Left cardiac atrium (tissue), 4 donors: ENCODE measurements around the gene NABP1. TPM values are rescaled to one million over a fixed set of nuclear protein-coding genes. Genes with fewer than 3 reads are reported as not detected.

ENCODE experiments used
- ATAC-seq, 2 donors: fragments of 200-7000 bp; cut with Tn5 transposase; one replicate each; pipeline ENCODE4 v1.9.1; 2020; ENCODE audit warnings: mild to moderate bottlenecking in 2 of 2, moderate library complexity in 2 of 2
- DNase-seq: peaks from one replicate; pipeline ENCODE4 v3.0.0-alpha.2; 2020
- intact Hi-C, 2 donors: fragments of 100-400 bp; cut with DNase I; formaldehyde crosslinking; loops; one replicate each; pipeline versions ENCODE4 v1.14.1 to v1.15.1; 2022 to 2023
- total RNA-seq, 2 donors: library from RNA; stranded (reverse); fragmentation: NEBNext Ultra II Directional; extraction: Animal tissue kit (Norgen Biotek cat#: 25700); gene quantifications; one replicate each; pipeline ENCODE4 v1.2.1, GENCODE V29; 2021
- donor health status: DM: no; HTN: yes; CAD: no.
- donor health status: DM: no; HTN: yes; CAD: no; lungs with severe emphysema.
- donor health status: DM: yes; HTN: yes; CAD: no.
- donor health status: Dilated cardiomyopathy.

Gene NABP1
- total RNA-seq, 2 donors from 2014 or later: 16.2 to 19.8 TPM

DNA sequence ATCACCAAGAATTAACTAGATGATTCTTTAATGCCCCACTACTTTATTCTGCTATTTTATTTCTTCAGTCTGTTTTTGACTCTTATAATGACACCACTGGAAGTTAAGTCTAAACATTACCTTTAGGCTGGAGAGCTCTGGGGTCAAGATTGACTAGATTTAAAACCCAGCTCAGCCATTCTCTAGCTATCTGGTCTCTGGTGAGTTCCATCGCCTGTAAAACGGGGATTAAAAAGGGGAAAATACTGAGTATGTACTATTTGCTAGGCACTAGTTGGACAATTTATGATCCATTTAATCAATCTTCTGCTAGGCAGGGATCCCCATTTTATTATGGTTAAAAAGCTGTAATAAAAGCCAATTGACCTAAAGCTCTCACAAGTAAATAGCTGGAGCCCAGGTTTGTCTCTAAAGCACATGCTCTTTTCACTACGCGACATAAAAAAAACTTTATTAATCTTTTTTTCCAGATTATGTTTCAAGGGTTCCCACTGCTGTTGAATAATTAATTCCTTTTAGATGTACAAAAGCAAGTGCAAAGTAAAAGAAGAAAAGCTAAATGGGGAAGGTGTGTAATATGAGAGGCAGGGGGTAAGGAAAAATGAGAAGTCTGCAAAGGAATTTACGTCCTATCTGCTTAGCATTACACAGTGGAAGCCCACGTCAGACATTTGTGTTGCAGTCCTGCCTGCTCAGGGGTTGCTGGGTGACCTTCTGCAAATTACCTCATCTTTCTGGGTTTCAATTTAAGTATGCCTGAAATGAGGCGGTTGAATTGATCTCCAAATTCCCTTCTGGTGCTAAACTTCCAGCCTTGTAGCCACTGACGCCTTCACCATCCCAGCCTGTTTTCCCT, 918 bp upstream of the NABP1 start:
- DNase-seq: peak; percentile 32
- intact Hi-C loops: no loop called here
- ATAC-seq: peak; percentile 25 to 55

GRCh38 chr2:191678437-191679100, 633 bp downstream of the NABP1 start:
- ATAC-seq: peak; percentile 24 to 29

GRCh38 chr2:191679818-191680600, 2.1 kb downstream of the NABP1 start:
- DNase-seq (no peak), ATAC-seq (no peak)
- intact Hi-C loops: no loop called here

More at GRCh38 chr2:191678437-191679100, 633 bp downstream of the NABP1 start:
- intact Hi-C loops: no loop called here
- DNase-seq: peak; percentile 62

- ATAC-seq: no peak
- no peak for DNase-seq
- intact Hi-C loops: no loop called here
Observed at GRCh38 chr2:191680639-191681038, 2.7 kb downstream of the NABP1 start.

GRCh38 chr2:191682126-191682525, 4.2 kb downstream of the NABP1 start:
- DNase-seq: no peak
- intact Hi-C loops: no loop called here
- ATAC-seq: no peak

DNA sequence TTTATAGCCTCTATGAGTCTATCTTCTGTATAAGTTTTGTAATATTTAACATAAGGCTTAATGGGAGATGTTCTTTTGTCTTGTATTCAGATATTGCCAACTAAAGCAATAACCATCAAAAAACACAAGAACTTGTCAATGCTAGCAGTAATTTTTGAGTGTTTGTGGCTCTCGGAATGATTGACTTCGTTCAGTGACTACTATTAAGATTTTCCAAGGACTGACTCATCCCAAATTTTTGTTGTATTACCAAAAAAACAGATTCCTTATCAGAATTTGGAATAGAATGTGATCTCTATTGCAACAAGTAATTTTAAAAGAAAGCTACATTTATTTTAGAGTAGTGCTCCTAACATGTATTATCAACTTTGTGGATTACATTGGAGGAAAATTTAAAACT, 8.1 kb downstream of the NABP1 start:
- intact Hi-C loops: no loop called here
- DNase-seq (no peak), ATAC-seq (no peak)

DNA sequence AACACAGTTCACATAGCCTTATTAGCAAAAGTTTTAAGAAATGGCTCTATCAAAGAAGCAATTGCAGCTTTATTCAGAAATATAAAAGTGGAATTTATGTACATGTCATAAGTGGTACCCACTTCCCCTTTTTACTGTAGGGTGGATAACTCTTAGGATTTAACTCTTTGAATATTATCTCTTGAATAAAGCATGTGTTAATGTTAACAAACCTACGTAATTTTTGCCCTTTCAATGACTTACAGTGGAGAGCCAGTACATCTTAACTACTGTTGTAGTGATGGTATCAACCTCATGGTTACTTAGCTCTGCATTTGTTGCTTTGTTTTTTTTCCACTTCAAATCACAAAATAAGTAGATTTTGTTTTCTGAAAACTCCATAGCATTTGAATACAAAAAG, 8.8 kb downstream of the NABP1 start:
- intact Hi-C loops: no loop called here
- no peak for ATAC-seq
- no peak for DNase-seq

GRCh38 chr2:191687867-191688266, 9.9 kb downstream of the NABP1 start:
- intact Hi-C loops: no loop called here
- ATAC-seq (no peak), DNase-seq (no peak)

GRCh38 chr2:191688934-191689695, 11.2 kb downstream of the NABP1 start:
- intact Hi-C loops: no loop called here
- peak in 1 of 2 donors; percentile 55 for ATAC-seq
- no peak for DNase-seq

- ATAC-seq (no peak), DNase-seq (no peak)
- intact Hi-C loops: loop anchor here in 1 of 2 donors (5.0 kb wide), 1 partner anchor 123 kb away; no protein-coding TSS in a partner anchor
Observed at GRCh38 chr2:191690327-191690726, 12.4 kb downstream of the NABP1 start.

DNA sequence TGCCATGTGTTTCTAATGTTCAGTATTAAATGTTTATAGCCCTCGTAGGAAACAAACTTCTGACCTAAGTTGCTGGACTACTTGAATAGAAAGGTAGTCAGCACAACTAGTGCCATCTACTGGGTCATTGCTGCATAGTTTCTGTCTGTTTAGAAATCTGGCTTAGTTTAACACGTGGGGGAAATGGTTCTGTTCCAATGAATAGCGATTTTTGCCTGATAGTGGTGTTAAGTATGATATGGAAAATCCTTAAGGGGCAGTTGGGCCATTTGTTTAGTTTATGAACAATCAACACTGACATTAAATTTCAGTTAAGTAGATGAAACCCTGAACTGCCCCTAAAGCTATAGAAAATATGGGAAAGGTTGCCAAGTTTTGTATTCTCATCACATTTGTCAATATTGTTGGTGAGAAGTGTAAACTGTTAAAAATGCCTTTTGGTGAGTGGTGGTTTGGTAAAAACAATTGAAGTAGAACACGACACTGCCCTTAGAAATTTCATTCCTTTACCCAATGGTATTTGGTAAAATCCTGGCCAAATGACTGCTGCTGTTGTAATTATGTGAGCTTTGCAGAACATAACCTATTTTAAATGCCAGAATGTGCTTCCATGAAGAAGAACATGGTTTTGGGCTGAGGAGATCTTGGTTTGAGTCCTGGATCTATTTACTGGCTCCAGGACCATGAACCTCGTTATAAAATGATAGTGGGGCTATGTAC, 13.2 kb downstream of the NABP1 start:
- ATAC-seq: peak; percentile 56 to 77
- intact Hi-C loops: loop anchor here in 1 of 2 donors (5.0 kb wide), 1 partner anchor 124 kb away; no protein-coding TSS in a partner anchor
- DNase-seq: no peak

DNA sequence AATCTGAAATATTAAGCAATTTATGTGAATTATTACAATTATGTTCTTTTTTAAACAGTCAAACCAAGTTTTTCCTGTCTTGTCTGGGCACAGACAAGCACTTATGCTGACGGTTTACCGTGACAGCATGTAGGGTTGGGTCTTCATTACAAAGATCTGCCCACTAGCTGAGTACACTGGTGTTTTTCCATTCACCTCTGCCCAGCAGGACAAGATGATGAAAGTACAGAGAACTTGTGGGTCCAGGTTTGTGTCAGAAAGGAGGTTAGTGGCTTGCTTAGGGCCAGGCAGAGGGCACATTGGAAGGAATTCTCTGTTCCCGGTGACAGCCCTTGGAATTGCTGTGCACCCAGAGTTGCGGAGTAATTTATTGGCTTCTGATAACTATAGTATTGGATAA, 14.0 kb downstream of the NABP1 start:
- intact Hi-C loops: loop anchor here (2.0 to 5.0 kb wide), 2 partner anchors 123 to 125 kb away; no protein-coding TSS in a partner anchor
- no peak for ATAC-seq
- no peak for DNase-seq

DNA sequence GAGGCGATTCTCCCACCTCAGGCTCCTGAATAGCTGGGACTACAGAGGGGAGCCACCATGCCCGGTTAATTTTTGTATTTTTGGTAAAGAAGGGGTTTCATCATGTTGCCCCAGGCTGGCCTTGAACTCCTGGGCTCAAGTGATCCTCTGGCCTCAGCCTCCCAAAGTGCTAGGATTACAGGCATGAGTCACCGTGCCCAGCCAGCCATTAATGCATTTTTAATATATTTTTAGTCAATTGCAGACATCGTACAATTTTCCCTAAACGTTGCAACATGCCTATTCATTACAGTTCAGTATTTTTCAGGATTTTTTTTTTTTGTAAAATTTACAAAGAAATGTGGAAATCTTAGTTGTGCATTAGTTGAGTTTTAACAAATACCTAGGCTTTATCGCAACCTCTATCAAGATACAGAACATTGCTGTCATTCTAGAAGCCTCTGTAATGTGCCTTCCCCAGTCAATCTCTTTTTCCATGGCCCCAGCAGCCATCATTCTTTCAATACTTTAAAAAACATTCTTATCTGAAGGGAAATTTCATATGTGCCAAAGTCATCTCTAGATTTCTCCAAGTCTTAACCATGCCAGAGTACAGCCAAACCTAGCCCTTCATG, 14.7 kb downstream of the NABP1 start:
- no peak for DNase-seq
- intact Hi-C loops: loop anchor here (2.0 to 5.0 kb wide), 2 partner anchors 124 to 125 kb away; no protein-coding TSS in a partner anchor
- ATAC-seq: no peak

DNA sequence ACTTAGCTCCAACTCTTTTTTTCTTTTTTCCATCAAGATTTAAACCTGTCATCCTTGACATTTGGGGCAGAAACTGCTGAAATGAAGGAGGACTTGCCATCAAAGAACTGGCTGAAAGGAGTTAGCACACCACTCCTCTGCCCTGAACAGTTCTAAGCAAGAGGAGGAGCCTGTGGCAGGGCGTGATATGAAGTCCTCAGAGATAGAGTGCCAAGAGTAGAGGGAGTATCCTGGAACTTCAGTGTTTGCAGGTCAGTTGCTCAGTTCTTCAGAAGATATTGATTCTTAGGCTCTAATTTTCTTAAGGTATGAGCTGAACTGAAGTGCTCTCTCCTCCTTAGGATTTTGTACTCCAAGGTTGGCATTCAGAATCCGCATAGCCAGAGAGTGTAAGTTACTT, 15.2 kb downstream of the NABP1 start:
- DNase-seq (no peak), ATAC-seq (peak in 1 of 2 donors; percentile 54)
- intact Hi-C loops: loop anchor here (2.0 to 5.0 kb wide), 2 partner anchors 124 to 126 kb away; no protein-coding TSS in a partner anchor

DNA sequence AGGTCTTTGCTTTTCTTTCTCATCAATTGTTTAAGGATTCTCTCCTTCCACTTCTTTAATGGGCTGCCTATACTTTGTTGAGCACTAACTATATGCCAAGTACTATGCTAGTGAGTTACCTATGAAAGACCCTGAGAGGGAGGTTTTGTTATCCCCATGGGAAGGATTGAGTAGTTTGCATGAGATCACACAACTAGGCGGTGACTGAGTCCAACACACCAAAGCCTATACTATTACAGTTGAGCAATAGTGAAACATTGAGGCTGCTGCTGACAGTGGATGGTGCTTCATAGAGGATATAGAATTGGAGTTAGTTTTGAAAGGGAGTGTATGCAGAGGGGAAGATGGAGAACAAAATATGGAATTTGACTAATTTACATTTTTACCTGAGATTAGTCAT, 15.8 kb downstream of the NABP1 start:
- no peak for ATAC-seq
- intact Hi-C loops: loop anchor here (2.0 to 5.0 kb wide), 2 partner anchors 125 to 126 kb away; no protein-coding TSS in a partner anchor
- no peak for DNase-seq

- intact Hi-C loops: no loop called here
- peak; percentile 63 for DNase-seq
- ATAC-seq: peak; percentile 85 to 88
Observed at GRCh38 chr2:191696001-191696400, 18.1 kb downstream of the NABP1 start.

GRCh38 chr2:191696966-191697365, 19.0 kb downstream of the NABP1 start:
- no peak for ATAC-seq
- intact Hi-C loops: no loop called here
- DNase-seq: no peak

- DNase-seq (no peak), ATAC-seq (no peak)
- intact Hi-C loops: no loop called here
Observed at GRCh38 chr2:191697870-191698269, 19.9 kb downstream of the NABP1 start.
